HepG2 (cell line): ENCODE measurements around the gene OPRL1. TPM values are rescaled to one million over a fixed set of nuclear protein-coding genes. Genes with fewer than 3 reads are reported as not detected.

Experiments
- EP300 ChIP-seq, 3 experiments: sonication (generic) in 1 of 3; formaldehyde crosslinking in 1 of 3; IDR thresholded peaks; 2 replicates each; pipeline versions ENCODE4 v1.5.1 to v1.6.1; 2011 to 2020; ENCODE audit warnings: low read depth in 2 of 3, low read length in 2 of 3, borderline replicate concordance in 1 of 3, improper control_type of control experiment in 1 of 3, mild to moderate bottlenecking in 1 of 3, missing genetic modification reagents in 1 of 3, moderate library complexity in 1 of 3
- FOXC1 ChIP-seq: sonication (generic); formaldehyde crosslinking; IDR thresholded peaks from 2 replicates; pipeline ENCODE4 v1.8.0; 2022; ENCODE audit warnings: mild to moderate bottlenecking, missing genetic modification reagents, borderline replicate concordance
- FOXJ3 ChIP-seq: sonication (generic); formaldehyde crosslinking; IDR thresholded peaks from 2 replicates; pipeline ENCODE4 v1.4.0; 2020; ENCODE audit warnings: missing genetic modification reagents, mild to moderate bottlenecking, borderline replicate concordance
- FOXK2 ChIP-seq: fragments of 450-650 bp; IDR thresholded peaks from 2 replicates; pipeline ENCODE4 v1.6.1; 2016
- HDAC6 ChIP-seq: fragments of 200-600 bp; sonication (generic); IDR thresholded peaks from 2 replicates; pipeline ENCODE4 v1.7.0; 2017; ENCODE audit warnings: mild to moderate bottlenecking, antibody characterized with exemption, low read length, low read depth
- HOXD1 ChIP-seq: sonication (generic); formaldehyde crosslinking; IDR thresholded peaks from 2 replicates; pipeline ENCODE4 v1.5.0; 2020; ENCODE audit warnings: missing genetic modification reagents
- KLF13 ChIP-seq: sonication (generic); formaldehyde crosslinking; IDR thresholded peaks from 2 replicates; pipeline ENCODE4 v1.4.0; 2020; ENCODE audit warnings: mild to moderate bottlenecking, missing genetic modification reagents
- MAFK ChIP-seq, 2 experiments: IDR thresholded peaks in 1 of 2; conservative IDR thresholded peaks in 1 of 2; 2 replicates each; pipeline ENCODE4 v1.6.1; 2011; ENCODE audit warnings: improper control_type of control experiment in 2 of 2, low read length in 2 of 2
- MLXIP ChIP-seq: sonication (generic); formaldehyde crosslinking; IDR thresholded peaks from 2 replicates; pipeline ENCODE4 v1.9.0; 2021; ENCODE audit warnings: missing genetic modification reagents, borderline replicate concordance
- NFKB2 ChIP-seq: sonication (generic); formaldehyde crosslinking; IDR thresholded peaks from 2 replicates; pipeline ENCODE4 v1.4.0; 2020; ENCODE audit warnings: missing genetic modification reagents, borderline replicate concordance
- RXRA ChIP-seq: sonication (generic); formaldehyde crosslinking; IDR thresholded peaks from 2 replicates; pipeline ENCODE4 v1.5.1; 2020; ENCODE audit warnings: missing genetic modification reagents
- SCMH1 ChIP-seq: sonication (generic); formaldehyde crosslinking; IDR thresholded peaks from 2 replicates; pipeline ENCODE4 v1.9.0; 2021; ENCODE audit warnings: missing genetic modification reagents, mild to moderate bottlenecking, borderline replicate concordance
- SYNCRIP ChIP-seq: fragments of 200-400 bp; formaldehyde crosslinking; IDR thresholded peaks from 2 replicates; pipeline ENCODE4 v1.6.1; 2018; ENCODE audit warnings: mild to moderate bottlenecking, low read depth, low read length; ENCODE audit not compliant: insufficient read depth
- ZBTB21 ChIP-seq: sonication (generic); formaldehyde crosslinking; IDR thresholded peaks from 2 replicates; pipeline ENCODE4 v1.4.0; 2020; ENCODE audit warnings: missing genetic modification reagents
- ZNF256 ChIP-seq: sonication (generic); formaldehyde crosslinking; conservative IDR thresholded peaks from 2 replicates; pipeline ENCODE4 v1.4.0; 2020; ENCODE audit warnings: missing genetic modification reagents
- ZNF30 ChIP-seq: sonication (generic); formaldehyde crosslinking; IDR thresholded peaks from 2 replicates; pipeline ENCODE4 v1.5.0; 2020; ENCODE audit warnings: mild to moderate bottlenecking, missing genetic modification reagents
- ZNF460 ChIP-seq: sonication (generic); formaldehyde crosslinking; IDR thresholded peaks from 2 replicates; pipeline ENCODE4 v1.5.1; 2020; ENCODE audit warnings: missing genetic modification reagents, mild to moderate bottlenecking, borderline replicate concordance
- ZNF530 ChIP-seq: sonication (generic); formaldehyde crosslinking; IDR thresholded peaks from 2 replicates; pipeline ENCODE4 v1.5.0; 2020; ENCODE audit warnings: low read depth, mild to moderate bottlenecking, missing genetic modification reagents
- ZNF574 ChIP-seq: sonication (generic); formaldehyde crosslinking; IDR thresholded peaks from 2 replicates; pipeline ENCODE4 v1.4.0; 2020; ENCODE audit warnings: missing genetic modification reagents
- ZNF709 ChIP-seq: sonication (generic); formaldehyde crosslinking; IDR thresholded peaks from 2 replicates; pipeline ENCODE4 v1.5.0; 2020; ENCODE audit warnings: mild to moderate bottlenecking, missing genetic modification reagents
- polyA plus RNA-seq, 8 experiments: library from polyadenylated mRNA; depleted of rRNA in 3 of 8; stranded (reverse) in 7 of 8; unstranded in 1 of 8; fragments of >200 nt; fragmentation: Illumina TruSeq in 4 of 8; extraction: Trizol in 4 of 8; gene quantifications; 2 replicates each; pipeline versions ENCODE4 v1.2.1 to v1.2.3, GENCODE V29; 2011 to 2016; ENCODE audit warnings: low read depth in 4 of 8, missing spikeins in 1 of 8, mixed read lengths in 1 of 8; ENCODE audit not compliant: insufficient read depth in 1 of 8
- total RNA-seq, 5 experiments: library from RNA; depleted of rRNA; stranded (reverse); fragments of >200 nt; fragmentation: Illumina TruSeq; extraction: Trizol; gene quantifications; 2 replicates each; pipeline ENCODE4 v1.2.3, GENCODE V29; 2016; ENCODE audit warnings: low read depth in 1 of 5

Gene OPRL1
- total and polyA plus RNA-seq, 2 of the 13 experiments (the other 11 are each of a cell fraction or from before 2014, with no cell fraction given), result 0.35 to 0.71 TPM

GRCh38 chr20:64065062-64065973 lies 14.6 kb upstream of the OPRL1 start (continued):
- TF ChIP-seq ZNF460 (no peak), FOXC1 (CRISPR knock-in tag) (no peak), FOXK2 (no peak), KLF13 (CRISPR knock-in tag) (no peak), ZNF30 (CRISPR knock-in tag) (no peak), ZNF256 (no peak), HOXD1 (CRISPR knock-in tag) (no peak), EP300 (IDR thresholded peaks at IDR 0.05; ENCODE audit: low read depth in 2 of 2, low read length in 2 of 2) (no peak), EP300 (CRISPR knock-in tag; IDR thresholded peaks at IDR 0.05; ENCODE audit: borderline replicate concordance) (0 out of 2 replicates have a peak, but pooled peaks have one; percentile 15), ZNF574 (CRISPR knock-in tag) (peak; percentile 60), HDAC6 (no peak), MLXIP (CRISPR knock-in tag) (no peak), ZNF709 (CRISPR knock-in tag) (no peak; the same call in 1 of the 2 replicates), RXRA (CRISPR knock-in tag) (peak; percentile 95), ZBTB21 (CRISPR knock-in tag) (no peak), SCMH1 (no peak), ZNF530 (CRISPR knock-in tag) (no peak), NFKB2 (CRISPR knock-in tag) (0 out of 2 replicates have a peak, but pooled peaks have one; percentile 63), FOXJ3 (CRISPR knock-in tag) (no peak), MAFK (conservative IDR thresholded peaks at IDR 0.05 in 1 of 2, IDR thresholded peaks at IDR 0.05 in 1 of 2; ENCODE audit: low read length in 2 of 2) (no peak), SYNCRIP (no peak)
